Fibroblast of skin of back (primary cell): ENCODE data around the gene ERGIC1.
"Not testable (repeated sequence)": the region's sequence is repeated elsewhere in the genome, so short reads cannot be mapped to it uniquely, and the experiment has no call there.

Experiments used
- DNase-seq: peaks from one replicate; pipeline ENCODE4 v3.0.0-alpha.2; 2013

The ERGIC1 gene

GRCh38 chr5:172883066-172883465 is 49.0 kb downstream of the ERGIC1 start:
- no peak for DNase-seq

- DNase-seq, result no peak
These were observed 51.7 kb downstream of the ERGIC1 start for GRCh38 chr5:172885597-172886340.

GRCh38 chr5:172886476-172886875 is 52.4 kb downstream of the ERGIC1 start:
- no peak for DNase-seq

GRCh38 chr5:172886974-172887501 is 53.0 kb downstream of the ERGIC1 start:
- DNase-seq, result peak; percentile 76

- peak; percentile 89 for DNase-seq
These were observed 53.6 kb downstream of the ERGIC1 start for GRCh38 chr5:172887692-172888091.

- DNase-seq, result no peak
These were observed 56.6 kb downstream of the ERGIC1 start for GRCh38 chr5:172890659-172891058.

- peak; percentile 63 for DNase-seq
These were observed 57.8 kb downstream of the ERGIC1 start for GRCh38 chr5:172891716-172892421.

GRCh38 chr5:172892713-172893112 is 58.7 kb downstream of the ERGIC1 start:
- DNase-seq, result no peak

- DNase-seq, result no peak
These were observed 60.8 kb downstream of the ERGIC1 start for GRCh38 chr5:172894767-172895388.

GRCh38 chr5:172895549-172895948 is 61.5 kb downstream of the ERGIC1 start:
- DNase-seq, result no peak

GRCh38 chr5:172896465-172896864 is 62.4 kb downstream of the ERGIC1 start:
- no peak for DNase-seq

- DNase-seq, result not testable (repeated sequence)
These were observed 63.0 kb downstream of the ERGIC1 start for GRCh38 chr5:172897067-172897466.

GRCh38 chr5:172897481-172898217 is 63.6 kb downstream of the ERGIC1 start:
- DNase-seq, result peak; percentile 100

GRCh38 chr5:172898218-172898842 is 64.3 kb downstream of the ERGIC1 start:
- no peak for DNase-seq

- no peak for DNase-seq
These were observed 64.9 kb downstream of the ERGIC1 start for GRCh38 chr5:172898843-172899369.

- DNase-seq, result no peak
These were observed 65.4 kb downstream of the ERGIC1 start for GRCh38 chr5:172899436-172899835.

GRCh38 chr5:172901012-172901780 is 67.1 kb downstream of the ERGIC1 start:
- peak; percentile 91 for DNase-seq

GRCh38 chr5:172901788-172902496 is 67.9 kb downstream of the ERGIC1 start:
- peak; percentile 68 for DNase-seq

- peak; percentile 98 for DNase-seq
These were observed 68.7 kb downstream of the ERGIC1 start for GRCh38 chr5:172902497-172903472.
